HCT116 (cell line): Measurements from ENCODE around the gene FRMD4A.

Experiments
- ATF3 ChIP-seq: IDR thresholded peaks from 2 replicates; pipeline ENCODE4 v1.6.1; 2012
- CTCF ChIP-seq, 3 experiments: fragments of 200-600 bp in 1 of 3; sonication (generic) in 1 of 3; IDR thresholded peaks in 2 of 3; conservative IDR thresholded peaks in 1 of 3; 2 replicates each; pipeline ENCODE4 v1.5.1; 2012 to 2017; ENCODE audit warnings: low read depth in 2 of 3, low read length in 2 of 3, antibody characterized with exemption in 1 of 3, borderline replicate concordance in 1 of 3, control low read depth in 1 of 3, mild to moderate bottlenecking in 1 of 3, mixed read lengths in 1 of 3, mixed run types in 1 of 3, moderate library complexity in 1 of 3; ENCODE audit not compliant: insufficient read depth in 1 of 3
- EZH2 ChIP-seq: fragments of 200-600 bp; sonication (generic); IDR thresholded peaks from 2 replicates; pipeline ENCODE4 v1.6.1; 2017; ENCODE audit warnings: antibody characterized with exemption, mixed run types
- POLR2A ChIP-seq: IDR thresholded peaks from 2 replicates; pipeline ENCODE4 v1.7.0; 2011; ENCODE audit warnings: borderline replicate concordance; ENCODE audit not compliant: insufficient read depth, insufficient read length; ENCODE audit errors: extremely low read depth
- POLR2AphosphoS5 ChIP-seq: IDR thresholded peaks from 2 replicates; pipeline ENCODE4 v1.6.1; 2011; ENCODE audit warnings: mild to moderate bottlenecking, low read depth, low read length, moderate library complexity
- RAD21 ChIP-seq: IDR thresholded peaks from 2 replicates; pipeline ENCODE4 v1.6.1; 2012; ENCODE audit warnings: low read depth, mild to moderate bottlenecking
- ZFX ChIP-seq: fragments of 450-650 bp; IDR thresholded peaks from 2 replicates; pipeline ENCODE4 v1.6.1; 2017
- ZNF274 ChIP-seq: fragments of 200-500 bp; sonication (Bioruptor generic); IDR thresholded peaks from 2 replicates; pipeline ENCODE4 v1.6.1; 2014; ENCODE audit warnings: mild to moderate bottlenecking, low read depth, low read length, inconsistent platforms

GRCh38 chr10:13943735-13944398 is 386.9 kb downstream of the FRMD4A start:
- TF ChIP-seq ZFX (no peak), POLR2AphosphoS5 (no peak), CTCF (IDR thresholded peaks at IDR 0.05 in 2 of 3, conservative IDR thresholded peaks at IDR 0.05 in 1 of 3; ENCODE audit: borderline replicate concordance in 1 of 3, insufficient read depth in 1 of 3, low read depth in 2 of 3, low read length in 2 of 3) (no peak), EZH2 (no peak), POLR2A (no peak), ZNF274 (no peak), ATF3 (no peak), RAD21 (no peak)
